GM18867 (cell line): ENCODE measurements around the gene ICA1.

Experiments
- ATAC-seq: cut with Tn5 transposase; IDR thresholded peaks from one replicate; pipeline ENCODE4 v1.9.1; 2021; ENCODE audit warnings: mild to moderate bottlenecking, moderate library complexity; ENCODE audit not compliant: unreplicated experiment

Gene ICA1

GRCh38 chr7:8165150-8165549 is 96.8 kb downstream of the ICA1 start:
- no peak for ATAC-seq

DNA sequence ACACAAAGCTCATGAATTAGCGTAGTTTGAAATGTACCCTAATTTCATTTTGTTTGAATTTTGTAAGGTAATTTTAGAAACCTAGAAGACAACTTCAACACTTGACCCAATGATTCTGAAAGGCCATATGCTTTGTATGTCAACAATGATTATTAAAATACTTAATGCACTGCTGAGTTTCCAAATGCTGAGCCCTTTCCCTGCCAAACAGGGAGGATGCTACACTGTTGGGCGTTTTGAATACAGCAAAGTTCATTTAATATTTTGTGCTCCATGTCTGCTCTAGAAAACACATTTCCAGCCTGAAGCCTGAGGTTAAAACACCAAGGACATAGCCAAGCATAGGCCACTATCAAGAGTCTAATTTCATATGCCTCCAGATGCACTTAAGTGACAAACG is 99.8 kb downstream of the ICA1 start:
- ATAC-seq, result no peak

- ATAC-seq, result no peak
Observed at GRCh38 chr7:8161364-8161828, 100.6 kb downstream of the ICA1 start.

DNA sequence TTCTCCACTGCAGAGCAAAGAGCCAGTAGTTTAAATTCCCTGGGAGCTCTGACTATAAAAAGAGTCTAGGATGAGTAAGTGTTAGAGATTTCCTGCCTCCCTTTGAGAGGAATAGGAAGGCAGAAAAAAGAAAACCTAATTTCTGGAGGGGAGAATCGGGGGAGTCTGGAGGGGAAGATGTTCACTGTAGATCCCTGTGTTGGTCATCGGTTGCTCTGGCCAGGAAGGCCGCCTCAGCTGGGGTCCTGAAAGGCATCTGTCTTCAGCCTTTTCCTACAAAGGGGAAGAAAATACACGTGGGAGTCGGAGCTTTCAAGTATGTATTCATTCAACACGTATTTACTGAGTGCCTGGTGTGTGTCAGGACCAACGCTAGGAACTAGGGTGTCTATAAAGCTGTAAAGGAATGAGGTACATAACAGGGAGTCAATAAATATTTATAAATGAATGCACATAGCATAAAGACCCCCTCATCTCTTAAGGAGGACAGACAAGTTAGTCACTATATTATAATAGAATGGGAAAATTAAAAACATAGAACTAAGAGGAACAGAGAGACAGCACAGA is 101.1 kb downstream of the ICA1 start:
- ATAC-seq, result no peak

- no peak for ATAC-seq
Observed at GRCh38 chr7:8160250-8160649, 101.7 kb downstream of the ICA1 start.

GRCh38 chr7:8159595-8159994 is 102.4 kb downstream of the ICA1 start:
- no peak for ATAC-seq

DNA sequence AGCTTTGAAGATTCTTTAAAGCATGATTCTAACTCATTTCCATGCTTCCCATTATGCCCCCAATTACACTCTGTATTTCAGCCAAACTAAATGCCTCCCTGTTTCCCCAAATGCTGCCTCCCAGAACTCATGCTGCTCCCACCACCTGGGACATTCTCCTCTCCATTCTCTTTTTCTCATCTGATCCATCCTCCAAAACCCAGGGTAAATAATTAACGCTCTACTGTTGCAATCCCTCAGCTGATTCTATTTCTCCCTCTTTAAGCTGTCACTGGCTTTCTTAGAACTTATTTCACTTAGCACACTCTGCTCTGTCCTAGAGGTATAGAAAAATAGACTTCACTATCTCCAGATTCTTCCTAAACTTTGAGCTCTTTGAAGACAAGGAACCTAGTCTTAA is 104.7 kb downstream of the ICA1 start:
- ATAC-seq, result no peak

DNA sequence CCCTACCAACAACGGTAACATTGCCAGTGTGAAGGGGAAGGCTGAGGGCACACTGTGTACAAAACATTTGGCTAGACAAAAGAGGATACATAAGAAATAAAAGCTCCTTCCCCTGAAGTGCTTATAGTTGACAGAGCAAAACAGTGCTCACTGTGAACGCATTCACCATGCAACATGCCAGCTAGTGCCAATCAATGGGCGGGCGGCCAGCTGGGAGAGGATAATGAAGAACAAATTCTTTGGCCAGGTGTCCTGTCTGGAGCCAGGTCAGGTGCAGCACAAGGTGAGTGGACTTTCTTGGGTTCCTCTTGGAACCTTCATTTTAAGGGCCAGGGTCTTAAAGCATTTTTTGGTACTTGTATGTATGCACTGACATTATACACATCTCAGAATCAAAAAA is 106.1 kb downstream of the ICA1 start:
- no peak for ATAC-seq

DNA sequence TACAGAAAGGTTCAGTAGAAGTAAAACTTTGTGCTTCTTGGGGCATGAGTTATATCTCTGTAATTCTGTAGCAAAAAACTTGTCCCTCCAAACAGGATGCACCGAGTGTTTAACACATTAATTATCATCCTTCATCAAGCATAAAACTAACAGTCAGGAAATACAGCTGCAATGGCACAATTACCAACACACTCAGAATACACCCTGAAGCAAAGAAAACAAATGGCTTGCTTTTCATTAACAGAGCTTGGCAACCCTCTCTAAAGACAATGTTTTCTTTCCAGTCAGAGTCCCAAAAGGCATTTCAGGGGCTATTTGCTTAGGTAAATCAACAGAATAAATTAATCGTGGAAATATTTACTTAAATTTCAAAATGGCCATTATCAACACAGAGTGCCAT is 107.7 kb downstream of the ICA1 start:
- no peak for ATAC-seq

GRCh38 chr7:8152489-8153192 is 109.3 kb downstream of the ICA1 start:
- no peak for ATAC-seq

- no peak for ATAC-seq
Observed at GRCh38 chr7:8151161-8151725, 110.7 kb downstream of the ICA1 start.

DNA sequence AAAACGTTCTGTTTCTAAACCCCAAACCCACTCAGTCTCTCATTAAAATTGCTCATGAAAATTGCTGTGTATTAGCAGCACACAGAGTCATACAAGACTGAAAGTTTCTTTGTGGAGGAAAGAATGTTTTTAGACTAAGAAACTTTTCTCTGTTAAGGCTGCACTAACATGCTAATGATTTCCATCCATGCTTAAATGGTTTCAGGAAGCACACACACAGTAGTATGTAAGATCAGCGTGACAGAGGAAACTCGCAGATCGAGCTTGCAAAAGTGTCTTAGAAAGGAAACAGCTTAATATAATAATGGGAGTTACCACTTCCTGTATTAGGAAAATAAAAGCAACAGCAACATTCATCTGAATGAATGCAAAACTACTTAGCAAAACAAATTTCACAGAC is 112.7 kb downstream of the ICA1 start:
- peak; percentile 65 for ATAC-seq

GRCh38 chr7:8147760-8148463 is 114.1 kb downstream of the ICA1 start:
- ATAC-seq, result no peak

DNA sequence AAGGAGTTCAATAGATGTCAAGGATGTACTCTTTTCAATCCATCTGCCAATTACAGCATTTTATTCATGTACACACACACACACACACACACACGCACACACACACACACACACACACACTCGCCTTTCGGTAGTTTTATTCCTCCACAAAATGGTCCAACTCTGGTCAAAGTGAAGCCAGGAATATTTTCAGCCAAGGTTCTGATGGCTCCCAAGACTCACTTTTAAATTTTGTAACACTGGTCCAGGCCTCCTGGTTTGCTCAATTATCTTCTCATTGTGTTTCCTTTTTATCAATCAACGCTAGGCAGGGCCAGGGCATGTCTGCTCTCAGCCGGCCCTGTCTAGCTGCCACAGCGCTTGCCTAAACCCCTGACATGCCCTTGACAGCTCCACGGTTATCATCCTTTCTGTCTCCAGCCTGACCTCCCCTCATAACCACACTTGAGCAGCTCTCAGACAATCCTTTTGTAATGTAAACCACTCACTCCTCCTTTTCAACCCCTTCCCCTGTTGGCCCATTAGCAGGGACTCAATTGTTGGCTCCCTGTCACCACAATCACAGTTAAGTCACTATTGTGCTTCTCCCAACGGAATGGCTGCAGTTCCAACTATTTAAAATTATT is 115.1 kb downstream of the ICA1 start:
- no peak for ATAC-seq

DNA sequence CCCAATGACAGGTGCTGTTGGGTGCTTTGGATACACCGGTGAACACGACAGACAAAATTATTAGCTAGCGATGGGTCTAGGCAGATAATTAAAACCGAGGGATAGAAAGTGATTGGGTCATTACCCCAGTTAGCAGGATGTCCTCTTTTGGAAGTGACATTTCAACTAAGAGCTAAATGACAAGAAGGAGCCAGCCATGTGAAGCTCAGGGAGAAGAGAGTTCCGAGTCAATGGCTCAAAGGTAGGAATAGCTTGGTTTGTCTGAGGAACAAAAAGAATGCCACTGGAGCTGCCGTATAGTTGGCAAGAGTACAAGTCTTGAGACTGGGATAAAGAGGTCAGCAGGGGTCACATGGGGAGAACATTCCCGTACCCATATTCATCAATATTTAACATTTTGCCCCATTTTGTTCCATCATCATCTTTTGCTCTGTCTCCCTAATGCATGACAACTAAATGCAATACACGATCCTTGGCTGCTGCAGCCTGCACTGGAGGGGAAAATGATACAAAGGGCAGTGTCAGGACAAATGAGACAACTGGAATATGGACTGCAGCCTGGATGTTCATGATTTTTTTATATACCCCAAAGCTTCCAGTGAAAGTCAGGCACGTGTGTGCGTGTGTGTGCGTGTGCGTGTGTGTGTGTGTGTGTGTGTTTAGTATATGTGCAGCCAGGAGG is 115.7 kb downstream of the ICA1 start:
- ATAC-seq, result no peak

GRCh38 chr7:8144856-8145255 is 117.1 kb downstream of the ICA1 start:
- no peak for ATAC-seq

- peak; percentile 80 for ATAC-seq
Observed at GRCh38 chr7:8143151-8143874, 118.7 kb downstream of the ICA1 start.

GRCh38 chr7:8142477-8142876 is 119.5 kb downstream of the ICA1 start:
- ATAC-seq, result no peak

GRCh38 chr7:8141070-8141469 is 120.9 kb downstream of the ICA1 start:
- ATAC-seq, result no peak

GRCh38 chr7:8136051-8136730 is 125.8 kb downstream of the ICA1 start:
- no peak for ATAC-seq
